GM12801 (cell line): Measurements from ENCODE around the gene ZNF384.

ENCODE experiments used
- CTCF ChIP-seq: IDR thresholded peaks from one replicate; pipeline ENCODE4 v1.5.1; 2011; ENCODE audit warnings: control low read depth; ENCODE audit not compliant: insufficient read length; ENCODE audit errors: extremely low read depth

ZNF384 gene

GRCh38 chr12:6620885-6621274 lies 68.3 kb downstream of the ZNF384 start:
- no peak for TF ChIP-seq CTCF

- no peak for TF ChIP-seq CTCF
Measured at GRCh38 chr12:6620137-6620884, 68.9 kb downstream of the ZNF384 start.

- no peak for TF ChIP-seq CTCF
Measured at GRCh38 chr12:6618483-6619225, 70.5 kb downstream of the ZNF384 start.
